Osteocyte (in vitro differentiated cells): ENCODE data around the gene NHERF1. TPM values are rescaled to one million over a fixed set of nuclear protein-coding genes. Genes with fewer than 3 reads are reported as not detected.

Source experiments
- DNase-seq: peaks from one replicate; pipeline ENCODE4 v3.0.0; 2021; ENCODE audit warnings: mixed read lengths; ENCODE audit not compliant: unreplicated experiment; ENCODE audit errors: extremely low spot score
- H3K27ac Mint-ChIP-seq: one replicate; pipeline ENCODE4 v1.8.0; 2021; ENCODE audit warnings: mild to moderate bottlenecking, mixed read lengths; ENCODE audit not compliant: unreplicated experiment
- H3K27me3 Mint-ChIP-seq: one replicate; pipeline ENCODE4 v1.8.0; 2021; ENCODE audit warnings: mixed read lengths; ENCODE audit not compliant: unreplicated experiment
- H3K36me3 Mint-ChIP-seq: one replicate; pipeline ENCODE4 v1.8.0; 2021; ENCODE audit warnings: mixed read lengths; ENCODE audit not compliant: unreplicated experiment
- H3K4me1 Mint-ChIP-seq: one replicate; pipeline ENCODE4 v1.8.0; 2021; ENCODE audit warnings: mixed read lengths; ENCODE audit not compliant: unreplicated experiment
- H3K4me3 Mint-ChIP-seq: one replicate; pipeline ENCODE4 v1.8.0; 2021; ENCODE audit warnings: mild to moderate bottlenecking, moderate library complexity, mixed read lengths; ENCODE audit not compliant: unreplicated experiment
- H3K9me3 Mint-ChIP-seq: one replicate; pipeline ENCODE4 v1.8.0; 2021; ENCODE audit warnings: mixed read lengths; ENCODE audit not compliant: unreplicated experiment
- CTCF ChIP-seq: fragments of 200-600 bp; sonication (generic); IDR thresholded peaks from 2 replicates; pipeline ENCODE4 v1.5.0; 2021; ENCODE audit warnings: antibody characterized with exemption, mild to moderate bottlenecking, moderate library complexity
- total RNA-seq: library from RNA; stranded (reverse); gene quantifications from 2 replicates; pipeline ENCODE4 v1.2.1, GENCODE V29; 2021

The NHERF1 gene
- total RNA-seq, 1 donor from 2014 or later = 117 TPM

GRCh38 chr17:74770498-74771318 is 22.3 kb downstream of the NHERF1 start:
- H3K4me1 Mint-ChIP-seq = peaks cover 51% of the 10 kb centered on the region
- H3K4me3 Mint-ChIP-seq = no peak overlapping the region
- TF ChIP-seq CTCF = peak; percentile 79
- no peaks in the 10 kb centered on the region for H3K27me3 Mint-ChIP-seq
- H3K27ac Mint-ChIP-seq = peak overlapping the region; percentile 41
- no peak for DNase-seq
- H3K36me3 Mint-ChIP-seq = peaks cover 31% of the 10 kb centered on the region
- H3K9me3 Mint-ChIP-seq = no peaks in the 10 kb centered on the region

GRCh38 chr17:74771319-74771914 is 23.0 kb downstream of the NHERF1 start:
- DNase-seq = no peak
- H3K4me3 Mint-ChIP-seq = no peak overlapping the region
- H3K9me3 Mint-ChIP-seq = no peaks in the 10 kb centered on the region
- no peak for TF ChIP-seq CTCF
- peaks cover 55% of the 10 kb centered on the region for H3K4me1 Mint-ChIP-seq
- H3K36me3 Mint-ChIP-seq = peaks cover 26% of the 10 kb centered on the region
- no peaks in the 10 kb centered on the region for H3K27me3 Mint-ChIP-seq
- H3K27ac Mint-ChIP-seq = no peak overlapping the region

- peak overlapping the region; percentile 31 for H3K27ac Mint-ChIP-seq
- no peak for TF ChIP-seq CTCF
- H3K9me3 Mint-ChIP-seq = no peaks in the 10 kb centered on the region
- DNase-seq = no peak
- H3K4me1 Mint-ChIP-seq = peaks cover 56% of the 10 kb centered on the region
- H3K36me3 Mint-ChIP-seq = peaks cover 25% of the 10 kb centered on the region
- H3K4me3 Mint-ChIP-seq = no peak overlapping the region
- no peaks in the 10 kb centered on the region for H3K27me3 Mint-ChIP-seq
These were observed 23.6 kb downstream of the NHERF1 start for GRCh38 chr17:74772053-74772452.

GRCh38 chr17:74773414-74773813 is 25.0 kb downstream of the NHERF1 start:
- H3K36me3 Mint-ChIP-seq = peaks cover 21% of the 10 kb centered on the region
- no peak for DNase-seq
- H3K4me1 Mint-ChIP-seq = peaks cover 53% of the 10 kb centered on the region
- H3K4me3 Mint-ChIP-seq = peak overlapping the region; percentile 34
- TF ChIP-seq CTCF = no peak
- no peaks in the 10 kb centered on the region for H3K9me3 Mint-ChIP-seq
- no peaks in the 10 kb centered on the region for H3K27me3 Mint-ChIP-seq
- peak overlapping the region; percentile 76 for H3K27ac Mint-ChIP-seq

GRCh38 chr17:74773871-74774286 is 25.5 kb downstream of the NHERF1 start:
- Mint-ChIP-seq H3K36me3 (peaks cover 16% of the 10 kb centered on the region), H3K4me3 (peak overlapping the region; percentile 34), H3K27ac (peak overlapping the region; percentile 76), H3K27me3 (no peaks in the 10 kb centered on the region), H3K4me1 (peaks cover 49% of the 10 kb centered on the region), H3K9me3 (no peaks in the 10 kb centered on the region)
- no peak for DNase-seq
- no peak for TF ChIP-seq CTCF
